DND-41 (cell line): ENCODE data around the gene EEF2K.

Source experiments
- EZH2 ChIP-seq: IDR thresholded peaks from 3 replicates; pipeline ENCODE4 v1.6.1; 2012; ENCODE audit warnings: borderline replicate concordance, low read depth, mild to moderate bottlenecking, moderate library complexity, low read length, inconsistent platforms; ENCODE audit not compliant: severe bottlenecking
- TF ChIP-seq, protein P1 (sequence below): IDR thresholded peaks from 2 replicates; pipeline ENCODE4 v1.5.1; 2012; ENCODE audit warnings: borderline replicate concordance, low read length, moderate library complexity, mild to moderate bottlenecking; ENCODE audit not compliant: poor library complexity, severe bottlenecking; ENCODE audit errors: extremely low read depth

DNA sequence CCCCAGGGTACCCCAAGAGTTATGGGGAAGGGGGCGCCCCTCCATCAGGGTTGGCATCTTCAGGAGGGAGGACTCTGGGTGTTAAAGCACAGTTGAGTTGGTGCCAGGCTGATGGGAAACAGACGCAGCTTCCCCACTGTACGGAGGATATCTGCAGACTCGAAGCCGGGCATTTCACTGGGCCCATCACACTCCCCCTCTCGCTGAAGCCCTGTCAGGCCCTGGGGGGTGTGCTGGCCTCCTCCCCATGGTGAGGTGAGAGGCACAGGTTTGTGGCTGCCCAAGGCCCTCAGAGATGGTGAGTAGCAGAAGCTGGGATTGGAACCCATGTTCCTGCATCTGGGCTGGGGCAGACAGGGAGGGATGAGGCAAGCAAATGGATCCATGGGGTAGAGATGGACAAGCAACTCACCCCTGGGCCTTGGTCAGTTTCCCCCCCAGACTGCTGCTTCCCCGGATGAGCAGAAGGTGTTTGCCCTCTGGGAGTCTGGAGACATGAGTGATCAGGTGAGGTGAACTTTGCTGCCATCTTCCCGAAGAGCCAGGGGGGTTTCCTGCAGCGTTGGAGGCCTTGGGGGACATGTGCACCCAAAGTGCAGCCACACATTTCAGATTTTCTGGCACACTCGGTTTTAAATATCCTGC lies 122.1 kb downstream of the EEF2K start:
- TF ChIP-seq, protein P1, sequence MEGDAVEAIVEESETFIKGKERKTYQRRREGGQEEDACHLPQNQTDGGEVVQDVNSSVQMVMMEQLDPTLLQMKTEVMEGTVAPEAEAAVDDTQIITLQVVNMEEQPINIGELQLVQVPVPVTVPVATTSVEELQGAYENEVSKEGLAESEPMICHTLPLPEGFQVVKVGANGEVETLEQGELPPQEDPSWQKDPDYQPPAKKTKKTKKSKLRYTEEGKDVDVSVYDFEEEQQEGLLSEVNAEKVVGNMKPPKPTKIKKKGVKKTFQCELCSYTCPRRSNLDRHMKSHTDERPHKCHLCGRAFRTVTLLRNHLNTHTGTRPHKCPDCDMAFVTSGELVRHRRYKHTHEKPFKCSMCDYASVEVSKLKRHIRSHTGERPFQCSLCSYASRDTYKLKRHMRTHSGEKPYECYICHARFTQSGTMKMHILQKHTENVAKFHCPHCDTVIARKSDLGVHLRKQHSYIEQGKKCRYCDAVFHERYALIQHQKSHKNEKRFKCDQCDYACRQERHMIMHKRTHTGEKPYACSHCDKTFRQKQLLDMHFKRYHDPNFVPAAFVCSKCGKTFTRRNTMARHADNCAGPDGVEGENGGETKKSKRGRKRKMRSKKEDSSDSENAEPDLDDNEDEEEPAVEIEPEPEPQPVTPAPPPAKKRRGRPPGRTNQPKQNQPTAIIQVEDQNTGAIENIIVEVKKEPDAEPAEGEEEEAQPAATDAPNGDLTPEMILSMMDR: no peak
- no peak for TF ChIP-seq EZH2
